ENCODE measurements around the gene B3GALT6.
A peak's percentile ranks its signal among the peaks of the same experiment; 100 is the strongest.

B3GALT6 gene

GRCh38 chr1:1260843-1261560, 29.0 kb downstream of the B3GALT6 start:
- no peak overlapping the region for H3K27ac ChIP-seq (ENCODE audit: low read depth, low read length)
- no peaks in the 10 kb centered on the region for H3K9me3 ChIP-seq (ENCODE audit: control insufficient read depth, insufficient read depth, low read depth, low read length)
- H3K36me3 ChIP-seq (ENCODE audit: control insufficient read depth, insufficient read depth, low read length): peaks cover 78% of the 10 kb centered on the region
- no peaks in the 10 kb centered on the region for H3K27me3 ChIP-seq (ENCODE audit: control insufficient read depth, insufficient read depth, low read length)
- no peak overlapping the region for H3K4me3 ChIP-seq (ENCODE audit: low read depth, low read length)
- no peak overlapping the region for H3K9ac ChIP-seq (ENCODE audit: low read length)
- H3K4me1 ChIP-seq (ENCODE audit: control insufficient read depth, insufficient read depth, low read length): peaks cover 18% of the 10 kb centered on the region

- no peak overlapping the region for H3K9ac ChIP-seq (ENCODE audit: low read length)
- H3K4me3 ChIP-seq (ENCODE audit: low read depth, low read length): no peak overlapping the region
- H3K27me3 ChIP-seq (ENCODE audit: control insufficient read depth, insufficient read depth, low read length): no peaks in the 10 kb centered on the region
- H3K4me1 ChIP-seq (ENCODE audit: control insufficient read depth, insufficient read depth, low read length): peaks cover 18% of the 10 kb centered on the region
- no peaks in the 10 kb centered on the region for H3K9me3 ChIP-seq (ENCODE audit: control insufficient read depth, insufficient read depth, low read depth, low read length)
- H3K27ac ChIP-seq (ENCODE audit: low read depth, low read length): no peak overlapping the region
- H3K36me3 ChIP-seq (ENCODE audit: control insufficient read depth, insufficient read depth, low read length): peaks cover 72% of the 10 kb centered on the region
Measured at GRCh38 chr1:1262071-1262470, 30.0 kb downstream of the B3GALT6 start.

GRCh38 chr1:1262758-1263157, 30.7 kb downstream of the B3GALT6 start:
- Histone ChIP-seq H3K27me3 (ENCODE audit: control insufficient read depth, insufficient read depth, low read length) (no peaks in the 10 kb centered on the region), H3K4me3 (ENCODE audit: low read depth, low read length) (no peak overlapping the region), H3K27ac (ENCODE audit: low read depth, low read length) (no peak overlapping the region), H3K4me1 (ENCODE audit: control insufficient read depth, insufficient read depth, low read length) (peaks cover 14% of the 10 kb centered on the region), H3K9ac (ENCODE audit: low read length) (no peak overlapping the region), H3K9me3 (ENCODE audit: control insufficient read depth, insufficient read depth, low read depth, low read length) (no peaks in the 10 kb centered on the region), H3K36me3 (ENCODE audit: control insufficient read depth, insufficient read depth, low read length) (peaks cover 74% of the 10 kb centered on the region)

GRCh38 chr1:1264026-1264425, 32.0 kb downstream of the B3GALT6 start:
- Histone ChIP-seq H3K27me3 (ENCODE audit: control insufficient read depth, insufficient read depth, low read length) (no peaks in the 10 kb centered on the region), H3K9ac (ENCODE audit: low read length) (no peak overlapping the region), H3K36me3 (ENCODE audit: control insufficient read depth, insufficient read depth, low read length) (peaks cover 79% of the 10 kb centered on the region), H3K4me1 (ENCODE audit: control insufficient read depth, insufficient read depth, low read length) (peaks cover 5% of the 10 kb centered on the region), H3K9me3 (ENCODE audit: control insufficient read depth, insufficient read depth, low read depth, low read length) (no peaks in the 10 kb centered on the region), H3K4me3 (ENCODE audit: low read depth, low read length) (no peak overlapping the region), H3K27ac (ENCODE audit: low read depth, low read length) (no peak overlapping the region)

- Histone ChIP-seq H3K9ac (ENCODE audit: low read length) (no peak overlapping the region), H3K27me3 (ENCODE audit: control insufficient read depth, insufficient read depth, low read length) (no peaks in the 10 kb centered on the region), H3K36me3 (ENCODE audit: control insufficient read depth, insufficient read depth, low read length) (peaks cover 72% of the 10 kb centered on the region), H3K27ac (ENCODE audit: low read depth, low read length) (no peak overlapping the region), H3K4me3 (ENCODE audit: low read depth, low read length) (no peak overlapping the region), H3K9me3 (ENCODE audit: control insufficient read depth, insufficient read depth, low read depth, low read length) (no peaks in the 10 kb centered on the region), H3K4me1 (ENCODE audit: control insufficient read depth, insufficient read depth, low read length) (peaks cover 3% of the 10 kb centered on the region; the same call in 1 of the 2 replicates)
Measured at GRCh38 chr1:1264868-1265272, 32.8 kb downstream of the B3GALT6 start.

GRCh38 chr1:1267488-1268283, 35.6 kb downstream of the B3GALT6 start:
- no peak overlapping the region for H3K9ac ChIP-seq (ENCODE audit: low read length)

GRCh38 chr1:1268284-1268682, 36.2 kb downstream of the B3GALT6 start:
- no peak overlapping the region for H3K9ac ChIP-seq (ENCODE audit: low read length)
- peaks cover 13% of the 10 kb centered on the region for H3K4me1 ChIP-seq (ENCODE audit: control insufficient read depth, insufficient read depth, low read length)
- no peaks in the 10 kb centered on the region for H3K27me3 ChIP-seq (ENCODE audit: control insufficient read depth, insufficient read depth, low read length)
- no peaks in the 10 kb centered on the region for H3K9me3 ChIP-seq (ENCODE audit: control insufficient read depth, insufficient read depth, low read depth, low read length)
- peaks cover 58% of the 10 kb centered on the region for H3K36me3 ChIP-seq (ENCODE audit: control insufficient read depth, insufficient read depth, low read length)
- H3K27ac ChIP-seq (ENCODE audit: low read depth, low read length): no peak overlapping the region
- H3K4me3 ChIP-seq (ENCODE audit: low read depth, low read length): no peak overlapping the region

More at GRCh38 chr1:1267488-1268283, 35.6 kb downstream of the B3GALT6 start:
- no peaks in the 10 kb centered on the region for H3K9me3 ChIP-seq (ENCODE audit: control insufficient read depth, insufficient read depth, low read depth, low read length)
- H3K36me3 ChIP-seq (ENCODE audit: control insufficient read depth, insufficient read depth, low read length): peaks cover 64% of the 10 kb centered on the region
- H3K27me3 ChIP-seq (ENCODE audit: control insufficient read depth, insufficient read depth, low read length): no peaks in the 10 kb centered on the region
- H3K4me1 ChIP-seq (ENCODE audit: control insufficient read depth, insufficient read depth, low read length): peaks cover 11% of the 10 kb centered on the region
- H3K4me3 ChIP-seq (ENCODE audit: low read depth, low read length): no peak overlapping the region
- H3K27ac ChIP-seq (ENCODE audit: low read depth, low read length): no peak overlapping the region

- Histone ChIP-seq H3K36me3 (ENCODE audit: control insufficient read depth, insufficient read depth, low read length) (peaks cover 35% of the 10 kb centered on the region), H3K9ac (ENCODE audit: low read length) (peak overlapping the region; percentile 24), H3K4me3 (ENCODE audit: low read depth, low read length) (no peak overlapping the region), H3K4me1 (ENCODE audit: control insufficient read depth, insufficient read depth, low read length) (peaks cover 18% of the 10 kb centered on the region), H3K27me3 (ENCODE audit: control insufficient read depth, insufficient read depth, low read length) (peaks cover 7% of the 10 kb centered on the region), H3K27ac (ENCODE audit: low read depth, low read length) (no peak overlapping the region), H3K9me3 (ENCODE audit: control insufficient read depth, insufficient read depth, low read depth, low read length) (no peaks in the 10 kb centered on the region)
Measured at GRCh38 chr1:1270813-1271212, 38.8 kb downstream of the B3GALT6 start.

- Histone ChIP-seq H3K27me3 (ENCODE audit: control insufficient read depth, insufficient read depth, low read length) (peaks cover 7% of the 10 kb centered on the region), H3K4me1 (ENCODE audit: control insufficient read depth, insufficient read depth, low read length) (peaks cover 18% of the 10 kb centered on the region), H3K9ac (ENCODE audit: low read length) (peak overlapping the region; percentile 96), H3K4me3 (ENCODE audit: low read depth, low read length) (peak overlapping the region; percentile 98), H3K9me3 (ENCODE audit: control insufficient read depth, insufficient read depth, low read depth, low read length) (no peaks in the 10 kb centered on the region), H3K27ac (ENCODE audit: low read depth, low read length) (peak overlapping the region; percentile 57; the same call in 1 of the 2 replicates), H3K36me3 (ENCODE audit: control insufficient read depth, insufficient read depth, low read length) (peaks cover 26% of the 10 kb centered on the region)
Measured at GRCh38 chr1:1272341-1273208, 40.5 kb downstream of the B3GALT6 start.

GRCh38 chr1:1273209-1273511, 41.1 kb downstream of the B3GALT6 start:
- H3K36me3 ChIP-seq (ENCODE audit: control insufficient read depth, insufficient read depth, low read length): peaks cover 20% of the 10 kb centered on the region
- peak overlapping the region; percentile 57; the same call in 1 of the 2 replicates for H3K27ac ChIP-seq (ENCODE audit: low read depth, low read length)
- peak overlapping the region; percentile 96 for H3K9ac ChIP-seq (ENCODE audit: low read length)
- H3K27me3 ChIP-seq (ENCODE audit: control insufficient read depth, insufficient read depth, low read length): peaks cover 7% of the 10 kb centered on the region
- no peaks in the 10 kb centered on the region for H3K9me3 ChIP-seq (ENCODE audit: control insufficient read depth, insufficient read depth, low read depth, low read length)
- H3K4me3 ChIP-seq (ENCODE audit: low read depth, low read length): peak overlapping the region; percentile 98
- H3K4me1 ChIP-seq (ENCODE audit: control insufficient read depth, insufficient read depth, low read length): peaks cover 18% of the 10 kb centered on the region

Measured in HUES6 (cell line).